ENCODE data around the gene DUOX1. TPM values are rescaled to one million over a fixed set of nuclear protein-coding genes. Genes with fewer than 3 reads are reported as not detected.

The DUOX1 gene
- total RNA-seq, 3 donors from 2014 or later, result 0.43 to 1.7 (median 0.70) TPM

GRCh38 chr15:45138814-45139765 is 9.3 kb downstream of the DUOX1 start:
- TF ChIP-seq CTCF (IDR thresholded peaks at IDR 0.05), result no peak
- peaks cover 7% of the 10 kb centered on the region for H3K4me1 ChIP-seq (ENCODE audit: low read depth)
- DNase-seq, result no peak
- no peaks in the 10 kb centered on the region for H3K36me3 ChIP-seq (ENCODE audit: low read depth)
- no peak overlapping the region for H3K4me3 ChIP-seq
- H3K9me3 ChIP-seq, result no peaks in the 10 kb centered on the region
- no peak for ATAC-seq
- intact Hi-C loops (cut with DNase I, micrococcal nuclease), result no loop called here

- no peaks in the 10 kb centered on the region for H3K36me3 ChIP-seq (ENCODE audit: low read depth)
- H3K9me3 ChIP-seq, result no peaks in the 10 kb centered on the region
- intact Hi-C loops (cut with DNase I, micrococcal nuclease), result no loop called here
- no peak for TF ChIP-seq CTCF (IDR thresholded peaks at IDR 0.05)
- ATAC-seq (no peak), DNase-seq (no peak)
- no peak overlapping the region for H3K4me3 ChIP-seq
- peaks cover 6% of the 10 kb centered on the region for H3K4me1 ChIP-seq (ENCODE audit: low read depth)
These were observed 10.0 kb downstream of the DUOX1 start for GRCh38 chr15:45139770-45140169.

GRCh38 chr15:45140557-45141250 is 10.9 kb downstream of the DUOX1 start:
- H3K9me3 ChIP-seq, result no peaks in the 10 kb centered on the region
- no peaks in the 10 kb centered on the region for H3K4me1 ChIP-seq (ENCODE audit: low read depth)
- TF ChIP-seq CTCF (IDR thresholded peaks at IDR 0.05), result no peak
- H3K4me3 ChIP-seq, result no peak overlapping the region
- intact Hi-C loops (cut with DNase I, micrococcal nuclease), result no loop called here
- H3K36me3 ChIP-seq (ENCODE audit: low read depth), result no peaks in the 10 kb centered on the region
- ATAC-seq (no peak), DNase-seq (no peak)

GRCh38 chr15:45141386-45141785 is 11.6 kb downstream of the DUOX1 start:
- H3K36me3 ChIP-seq (ENCODE audit: low read depth), result no peaks in the 10 kb centered on the region
- no peak for ATAC-seq
- no peaks in the 10 kb centered on the region for H3K9me3 ChIP-seq
- no peaks in the 10 kb centered on the region for H3K4me1 ChIP-seq (ENCODE audit: low read depth)
- no peak for TF ChIP-seq CTCF (IDR thresholded peaks at IDR 0.05)
- no peak for DNase-seq
- intact Hi-C loops (cut with DNase I, micrococcal nuclease), result no loop called here
- no peak overlapping the region for H3K4me3 ChIP-seq

GRCh38 chr15:45143056-45143455 is 13.3 kb downstream of the DUOX1 start:
- Histone ChIP-seq H3K9me3 (no peaks in the 10 kb centered on the region), H3K4me3 (no peak overlapping the region), H3K36me3 (ENCODE audit: low read depth) (no peaks in the 10 kb centered on the region), H3K4me1 (ENCODE audit: low read depth) (no peaks in the 10 kb centered on the region)
- no peak for ATAC-seq
- TF ChIP-seq CTCF (IDR thresholded peaks at IDR 0.05), result no peak
- no peak for DNase-seq
- intact Hi-C loops (cut with DNase I, micrococcal nuclease), result no loop called here
